ENCODE results near the gene MINDY4.

MINDY4 gene

DNA sequence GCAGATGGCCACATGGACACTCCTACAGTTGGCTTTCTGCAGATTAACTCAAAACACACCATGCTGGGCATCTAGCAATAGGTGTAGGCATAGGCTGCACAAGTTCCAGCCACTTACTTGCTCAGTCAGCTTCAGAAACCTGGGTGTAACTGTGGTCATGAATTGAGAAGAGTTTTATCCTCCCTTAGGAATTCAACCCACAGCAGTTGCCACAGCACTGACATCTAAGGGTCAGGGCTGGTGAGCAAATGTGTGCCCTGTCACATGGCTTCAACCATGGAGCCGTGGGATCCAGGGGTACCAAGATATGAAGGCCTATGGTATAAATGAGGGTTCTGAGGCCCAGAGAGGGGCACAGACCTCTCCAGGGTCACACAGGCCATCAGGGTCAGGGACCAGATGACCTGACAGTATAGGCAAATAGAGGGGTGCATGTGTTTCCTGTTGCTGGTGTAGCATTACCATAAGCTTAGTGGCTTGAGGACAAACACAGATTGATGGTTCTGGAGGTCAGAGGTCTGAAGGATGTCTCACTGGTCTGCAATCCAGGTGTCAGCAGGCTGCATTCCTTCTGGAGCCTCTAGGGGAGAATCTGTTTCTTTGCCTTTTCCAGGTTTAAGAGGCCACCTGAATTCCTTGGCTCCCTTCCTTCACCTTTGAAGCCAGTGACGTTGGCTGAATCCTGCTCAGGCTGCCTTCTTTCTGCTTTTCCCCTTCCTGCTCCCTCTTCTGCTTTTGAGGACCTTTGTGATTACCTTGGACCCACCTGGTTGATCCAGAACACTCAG, 24.1 kb downstream of the MINDY4 start:
- H3K4me3 ChIP-seq (ENCODE audit: low read length): no peak overlapping the region
- TF ChIP-seq, protein P1, sequence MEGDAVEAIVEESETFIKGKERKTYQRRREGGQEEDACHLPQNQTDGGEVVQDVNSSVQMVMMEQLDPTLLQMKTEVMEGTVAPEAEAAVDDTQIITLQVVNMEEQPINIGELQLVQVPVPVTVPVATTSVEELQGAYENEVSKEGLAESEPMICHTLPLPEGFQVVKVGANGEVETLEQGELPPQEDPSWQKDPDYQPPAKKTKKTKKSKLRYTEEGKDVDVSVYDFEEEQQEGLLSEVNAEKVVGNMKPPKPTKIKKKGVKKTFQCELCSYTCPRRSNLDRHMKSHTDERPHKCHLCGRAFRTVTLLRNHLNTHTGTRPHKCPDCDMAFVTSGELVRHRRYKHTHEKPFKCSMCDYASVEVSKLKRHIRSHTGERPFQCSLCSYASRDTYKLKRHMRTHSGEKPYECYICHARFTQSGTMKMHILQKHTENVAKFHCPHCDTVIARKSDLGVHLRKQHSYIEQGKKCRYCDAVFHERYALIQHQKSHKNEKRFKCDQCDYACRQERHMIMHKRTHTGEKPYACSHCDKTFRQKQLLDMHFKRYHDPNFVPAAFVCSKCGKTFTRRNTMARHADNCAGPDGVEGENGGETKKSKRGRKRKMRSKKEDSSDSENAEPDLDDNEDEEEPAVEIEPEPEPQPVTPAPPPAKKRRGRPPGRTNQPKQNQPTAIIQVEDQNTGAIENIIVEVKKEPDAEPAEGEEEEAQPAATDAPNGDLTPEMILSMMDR (conservative IDR thresholded peaks at IDR 0.05; ENCODE audit: low read depth, low read length): no peak
- DNase-seq (ENCODE audit: low read depth): no peak

DNA sequence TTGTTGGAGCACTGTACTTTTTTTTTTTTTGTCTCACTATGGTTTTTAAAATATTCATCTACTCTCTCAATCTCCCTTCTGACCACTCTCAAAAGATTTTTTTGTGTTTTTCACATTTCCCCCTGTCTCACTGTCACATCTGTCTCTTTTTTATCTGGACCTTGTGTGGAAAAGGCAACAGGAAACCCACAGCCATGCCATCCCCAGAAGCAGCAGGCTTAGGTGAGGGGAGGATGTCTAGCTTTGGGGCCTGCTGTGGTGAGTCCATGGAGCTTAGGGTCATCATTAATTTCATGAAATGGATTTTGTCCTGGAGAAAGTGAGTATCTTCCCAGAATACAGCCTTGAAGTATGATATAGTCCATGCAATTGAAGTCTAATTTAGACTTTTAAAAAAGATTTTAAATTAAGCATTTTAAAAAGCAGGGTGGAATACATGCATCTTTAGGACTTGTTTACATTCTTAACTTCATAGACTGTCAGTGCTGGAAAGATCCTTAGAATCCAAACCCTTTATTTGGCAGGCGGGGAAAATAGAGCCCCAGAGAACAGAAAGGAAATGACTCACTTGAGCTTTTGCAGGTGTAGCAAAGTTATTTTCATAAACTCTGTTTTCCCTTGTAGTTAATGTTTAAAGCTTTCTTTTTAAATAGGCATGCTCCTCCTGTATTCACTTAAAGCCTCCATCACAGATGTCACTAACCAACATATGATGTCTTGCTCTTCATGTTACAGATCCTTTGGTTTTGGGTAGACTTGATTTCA, 25.1 kb downstream of the MINDY4 start:
- DNase-seq (ENCODE audit: low read depth): no peak
- no peak overlapping the region for H3K4me3 ChIP-seq (ENCODE audit: low read length)
- TF ChIP-seq, protein P1 (conservative IDR thresholded peaks at IDR 0.05; ENCODE audit: low read depth, low read length): no peak

DNA sequence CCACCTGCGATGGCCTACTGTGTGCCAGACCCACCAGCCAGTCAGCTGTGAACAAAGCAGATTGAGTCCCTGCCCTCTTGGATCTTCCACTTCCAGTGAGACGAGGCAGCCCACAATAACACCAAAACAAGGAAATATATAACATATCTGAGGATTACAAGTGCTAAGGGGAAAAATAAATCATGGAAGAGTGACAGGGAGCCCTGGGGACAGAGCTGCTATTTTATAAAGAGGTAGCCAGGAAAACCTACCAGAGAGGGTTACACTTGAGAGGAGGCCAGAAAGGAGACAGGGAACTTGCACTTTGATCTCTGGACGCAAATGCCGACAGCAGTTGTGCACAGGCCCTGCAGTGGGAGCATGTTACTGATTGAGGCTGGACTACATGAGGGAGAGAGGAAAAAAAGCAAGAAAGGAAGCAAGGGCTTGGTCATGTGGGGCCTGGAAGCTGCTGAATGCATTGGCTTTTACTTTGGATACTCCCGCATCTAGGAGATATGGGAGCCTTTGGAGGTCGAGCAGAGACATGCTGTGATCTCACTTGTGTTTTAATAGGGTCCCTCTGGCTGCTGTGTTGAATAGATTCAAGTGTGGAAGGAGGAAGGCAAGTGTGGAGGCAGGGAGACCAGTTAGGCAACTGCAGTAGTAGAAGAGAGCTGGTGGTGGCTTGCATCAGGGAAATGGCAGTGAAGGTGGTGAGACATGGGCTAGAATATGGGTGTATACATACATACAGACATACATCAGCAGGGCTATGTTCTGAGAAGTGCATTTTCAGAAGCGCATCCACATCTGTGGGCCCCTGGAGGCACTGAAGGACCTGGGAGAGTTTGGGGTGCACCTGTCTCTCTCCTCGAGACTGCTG, 26.2 kb downstream of the MINDY4 start:
- H3K4me3 ChIP-seq (ENCODE audit: low read length): no peak overlapping the region
- DNase-seq (ENCODE audit: low read depth): no peak
- TF ChIP-seq, protein P1 (conservative IDR thresholded peaks at IDR 0.05; ENCODE audit: low read depth, low read length): no peak

DNA sequence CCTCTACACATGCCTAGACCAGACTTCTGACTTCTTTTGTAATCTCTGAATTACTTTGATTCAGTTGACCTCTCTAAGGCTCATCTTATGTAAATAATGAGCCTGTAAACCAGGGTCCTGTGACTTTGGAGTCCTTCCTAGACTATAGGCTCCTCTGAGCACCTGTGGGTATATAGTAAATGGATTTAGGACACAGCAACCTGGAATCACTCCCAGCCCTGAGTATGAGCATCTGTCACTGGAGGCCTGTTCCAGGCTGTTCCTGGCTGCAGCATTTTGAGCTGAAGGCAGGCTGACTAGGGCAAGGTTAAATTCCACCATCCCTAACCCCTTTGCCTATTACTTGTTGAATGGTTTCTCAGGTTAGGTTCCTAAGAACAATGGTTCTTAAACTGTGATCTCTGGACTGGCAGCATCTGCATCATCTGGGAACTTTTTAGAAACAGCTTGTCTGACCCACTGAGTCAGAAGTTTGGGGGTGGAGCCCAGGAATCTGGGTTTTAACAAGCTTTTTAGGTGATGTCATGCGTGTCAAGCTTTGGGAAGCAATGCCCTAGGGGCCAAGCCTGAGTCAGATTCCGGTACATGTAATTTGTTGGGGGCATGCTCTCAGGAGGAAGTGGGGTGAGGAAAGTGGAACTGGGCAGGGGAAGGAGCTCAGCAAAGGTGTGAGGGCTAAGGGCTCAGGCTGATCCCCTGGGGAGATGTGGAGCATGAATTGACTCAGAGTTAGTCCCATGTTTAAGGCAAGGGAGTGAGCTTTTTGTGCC, 28.2 kb downstream of the MINDY4 start:
- H3K4me3 ChIP-seq (ENCODE audit: low read length): no peak overlapping the region
- DNase-seq (ENCODE audit: low read depth): no peak
- TF ChIP-seq, protein P1 (conservative IDR thresholded peaks at IDR 0.05; ENCODE audit: low read depth, low read length): no peak

DNA sequence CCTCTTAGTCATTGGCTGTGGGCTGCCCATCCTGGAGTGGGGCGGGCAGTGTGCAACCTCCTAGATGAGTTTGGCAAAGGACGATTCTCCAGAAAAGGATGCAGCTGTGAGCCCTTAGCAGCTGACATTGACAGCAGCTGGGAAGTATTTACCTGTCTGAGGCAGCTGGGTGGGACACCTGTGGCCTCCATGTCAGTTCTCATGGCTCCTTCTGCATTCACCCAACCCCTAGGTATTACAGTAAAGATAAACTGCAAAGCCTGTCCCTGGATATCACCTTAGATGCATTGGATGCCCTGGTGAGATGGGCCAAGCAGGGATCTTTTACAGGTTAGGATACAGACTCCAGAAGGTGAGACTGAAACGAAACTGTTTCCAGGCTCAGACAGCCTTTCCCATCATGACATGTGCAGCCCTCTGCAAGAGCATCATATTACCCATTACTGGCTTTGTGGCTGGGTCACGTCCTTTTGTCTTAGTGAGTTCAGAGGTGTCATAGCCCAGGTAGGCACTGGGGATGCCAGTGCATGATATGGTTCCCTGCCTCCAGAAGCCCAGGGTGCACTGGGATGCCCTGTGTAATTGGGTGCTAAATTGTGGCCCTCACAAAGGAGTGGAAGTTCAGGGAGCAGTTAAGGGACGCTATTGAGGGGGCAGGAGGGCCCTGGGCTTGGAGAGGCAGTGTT, 28.9 kb downstream of the MINDY4 start:
- H3K4me3 ChIP-seq (ENCODE audit: low read length): no peak overlapping the region
- DNase-seq (ENCODE audit: low read depth): no peak
- TF ChIP-seq, protein P1 (conservative IDR thresholded peaks at IDR 0.05; ENCODE audit: low read depth, low read length): no peak

DNA sequence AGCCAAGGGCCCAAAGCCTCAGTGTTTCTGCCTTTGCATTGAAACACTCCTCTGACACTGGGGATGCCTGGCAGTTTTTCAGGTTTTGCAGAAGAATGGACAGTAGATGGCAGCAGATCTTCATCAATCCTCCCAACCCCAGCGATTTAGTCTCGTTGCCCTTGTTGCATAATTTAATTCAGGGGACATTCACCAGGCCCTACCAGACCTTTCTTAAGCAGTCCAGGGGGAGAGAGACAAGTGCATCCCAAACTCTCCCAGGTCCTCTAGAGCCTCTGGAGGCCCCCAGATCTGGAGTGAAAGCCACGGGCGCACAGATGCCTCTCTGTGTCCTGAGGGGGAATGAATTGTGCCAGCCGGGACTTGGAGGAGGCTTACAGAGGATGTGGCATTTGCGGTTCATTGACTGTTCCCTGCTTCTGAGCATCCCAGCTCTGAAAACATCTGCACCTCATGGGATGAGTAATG, 29.6 kb downstream of the MINDY4 start:
- H3K4me3 ChIP-seq (ENCODE audit: low read length): no peak overlapping the region
- TF ChIP-seq, protein P1 (conservative IDR thresholded peaks at IDR 0.05; ENCODE audit: low read depth, low read length): peak; percentile 75
- no peak for DNase-seq (ENCODE audit: low read depth)
